DOHH2 (cell line): ENCODE measurements around the gene CLIC5.

Source experiments
- H3F3A ChIP-seq: fragments of 200-600 bp; sonication (generic), shearing (Covaris generic); 2 replicates; pipeline ENCODE4 v1.6.0; 2016; ENCODE audit warnings: antibody characterized with exemption, mild to moderate bottlenecking; ENCODE audit not compliant: control insufficient read depth, insufficient read depth
- H3K27ac ChIP-seq: fragments of 200-600 bp; sonication (generic); 2 replicates; pipeline ENCODE4 v1.5.1; 2014; ENCODE audit warnings: low read depth, mild to moderate bottlenecking, low read length, moderate library complexity
- H3K27me3 ChIP-seq: fragments of 200-600 bp; sonication (generic); 2 replicates; pipeline ENCODE4 v1.6.1; 2014; ENCODE audit warnings: mild to moderate bottlenecking, low read length, mixed read lengths; ENCODE audit not compliant: control insufficient read depth
- H3K36me3 ChIP-seq: fragments of 200-600 bp; sonication (generic); 2 replicates; pipeline ENCODE4 v1.6.1; 2014; ENCODE audit warnings: mild to moderate bottlenecking, low read length, moderate library complexity, mixed read lengths; ENCODE audit not compliant: control insufficient read depth
- H3K4me1 ChIP-seq: fragments of 200-600 bp; sonication (generic); 2 replicates; pipeline ENCODE4 v1.6.1; 2014; ENCODE audit warnings: mild to moderate bottlenecking, low read length, mixed read lengths; ENCODE audit not compliant: control insufficient read depth
- H3K4me2 ChIP-seq: fragments of 200-600 bp; sonication (generic); 2 replicates; pipeline ENCODE4 v1.6.0; 2014; ENCODE audit warnings: mild to moderate bottlenecking, low read length, moderate library complexity
- H3K4me3 ChIP-seq: fragments of 200-600 bp; sonication (generic); 2 replicates; pipeline ENCODE4 v1.5.1; 2014; ENCODE audit warnings: mild to moderate bottlenecking, low read length, mixed read lengths
- H3K79me2 ChIP-seq: fragments of 200-600 bp; sonication (generic); 2 replicates; pipeline ENCODE4 v1.6.1; 2014; ENCODE audit warnings: mild to moderate bottlenecking, low read length, mixed read lengths; ENCODE audit not compliant: control insufficient read depth
- H3K9me2 ChIP-seq: fragments of 200-600 bp; sonication (generic); replicated peaks from 2 replicates; pipeline ENCODE4 v1.6.1; 2014; ENCODE audit warnings: mild to moderate bottlenecking, low read length, mixed read lengths; ENCODE audit not compliant: control insufficient read depth
- H3K9me3 ChIP-seq: fragments of 200-600 bp; sonication (generic); 2 replicates; pipeline ENCODE4 v1.6.1; 2014; ENCODE audit warnings: antibody characterized with exemption, low read length, mixed read lengths; ENCODE audit not compliant: control insufficient read depth, insufficient read depth
- H4K20me1 ChIP-seq: fragments of 200-600 bp; sonication (generic); 2 replicates; pipeline ENCODE4 v1.6.0; 2014; ENCODE audit warnings: low read depth, mild to moderate bottlenecking, antibody characterized with exemption, low read length, moderate library complexity; ENCODE audit not compliant: control insufficient read depth, insufficient read depth
- CTCF ChIP-seq: fragments of 200-600 bp; sonication (generic); IDR thresholded peaks from one replicate; pipeline ENCODE4 v1.5.1; 2014; ENCODE audit warnings: antibody characterized with exemption, mild to moderate bottlenecking, low read depth, low read length; ENCODE audit not compliant: poor library complexity, severe bottlenecking
- EZH2phosphoT487 ChIP-seq: fragments of 200-600 bp; sonication (generic); IDR thresholded peaks from 2 replicates; pipeline ENCODE4 v1.6.1; 2017; ENCODE audit warnings: borderline replicate concordance, mild to moderate bottlenecking, antibody characterized with exemption, low read length, moderate library complexity, mixed read lengths

Gene CLIC5

GRCh38 chr6:45982280-45983036 is 33.2 kb downstream of the CLIC5 start:
- Histone ChIP-seq H3K36me3 (no peaks in the 10 kb centered on the region), H3K4me1 (no peaks in the 10 kb centered on the region), H3K9me2 (no peaks in the 10 kb centered on the region; the same call in 1 of the 2 replicates), H3K27ac (no peak overlapping the region), H3K4me3 (no peak overlapping the region), H3K79me2 (no peaks in the 10 kb centered on the region), H3K27me3 (no peaks in the 10 kb centered on the region), H3K9me3 (no peaks in the 10 kb centered on the region), H3F3A (no peaks in the 10 kb centered on the region), H4K20me1 (no peaks in the 10 kb centered on the region), H3K4me2 (no peak overlapping the region)
- TF ChIP-seq CTCF (no peak), EZH2phosphoT487 (no peak)

- Histone ChIP-seq H4K20me1 (no peaks in the 10 kb centered on the region), H3K4me1 (no peaks in the 10 kb centered on the region), H3K9me2 (no peaks in the 10 kb centered on the region; the same call in 1 of the 2 replicates), H3K27me3 (no peaks in the 10 kb centered on the region), H3F3A (no peaks in the 10 kb centered on the region), H3K79me2 (no peaks in the 10 kb centered on the region), H3K9me3 (no peaks in the 10 kb centered on the region), H3K27ac (no peak overlapping the region), H3K4me3 (no peak overlapping the region), H3K4me2 (no peak overlapping the region), H3K36me3 (no peaks in the 10 kb centered on the region)
- TF ChIP-seq CTCF (no peak), EZH2phosphoT487 (no peak)
These were observed 34.6 kb downstream of the CLIC5 start for GRCh38 chr6:45981046-45981445.

GRCh38 chr6:45979311-45979710 is 36.3 kb downstream of the CLIC5 start:
- H3K79me2 ChIP-seq: no peaks in the 10 kb centered on the region
- no peaks in the 10 kb centered on the region for H3K27me3 ChIP-seq
- H3F3A ChIP-seq: no peaks in the 10 kb centered on the region
- no peaks in the 10 kb centered on the region for H4K20me1 ChIP-seq
- no peaks in the 10 kb centered on the region; the same call in 1 of the 2 replicates for H3K9me2 ChIP-seq
- no peak overlapping the region for H3K4me2 ChIP-seq
- no peaks in the 10 kb centered on the region for H3K4me1 ChIP-seq
- H3K27ac ChIP-seq: no peak overlapping the region
- TF ChIP-seq CTCF (no peak), EZH2phosphoT487 (no peak)
- H3K4me3 ChIP-seq: no peak overlapping the region
- H3K9me3 ChIP-seq: no peaks in the 10 kb centered on the region
- H3K36me3 ChIP-seq: no peaks in the 10 kb centered on the region
